Measurements from ENCODE around the gene ZFR2.
"Not testable (repeated sequence)": the region's sequence is repeated elsewhere in the genome, so short reads cannot be mapped to it uniquely, and the experiment has no call there.

Gene ZFR2

GRCh38 chr19:3893509-3894179 lies 24.8 kb upstream of the ZFR2 start:
- TF ChIP-seq POLR2A (IDR thresholded peaks at IDR 0.05; ENCODE audit: low read length) (no peak), GATA1 (IDR thresholded peaks at IDR 0.05; ENCODE audit: low read depth, low read length) (no peak)
- no peak for DNase-seq

GRCh38 chr19:3890591-3890990 lies 21.8 kb upstream of the ZFR2 start:
- DNase-seq, result no peak
- TF ChIP-seq POLR2A (IDR thresholded peaks at IDR 0.05; ENCODE audit: low read length) (no peak), GATA1 (IDR thresholded peaks at IDR 0.05; ENCODE audit: low read depth, low read length) (no peak)

- no peak for TF ChIP-seq GATA1 (IDR thresholded peaks at IDR 0.05; ENCODE audit: low read depth, low read length)
- TF ChIP-seq POLR2A (IDR thresholded peaks at IDR 0.05; ENCODE audit: low read length), result no peak
Measured at GRCh38 chr19:3882041-3882384, 13.2 kb upstream of the ZFR2 start.

GRCh38 chr19:3881272-3882040 lies 12.6 kb upstream of the ZFR2 start:
- DNase-seq, result no peak

More at GRCh38 chr19:3882041-3882384, 13.2 kb upstream of the ZFR2 start:
- no peak for DNase-seq

GRCh38 chr19:3880471-3881271 lies 11.8 kb upstream of the ZFR2 start, which contains the start of gene ATCAY:
Gene ATCAY, plus strand, starts transcription at chr19:3880685. Its CDS starts 5,083 bp downstream, at chr19:3885768.
- DNase-seq, result no peak
- TF ChIP-seq GATA1 (IDR thresholded peaks at IDR 0.05; ENCODE audit: low read depth, low read length) (no peak), POLR2A (IDR thresholded peaks at IDR 0.05; ENCODE audit: low read length) (no peak)

More at GRCh38 chr19:3881272-3882040, 12.6 kb upstream of the ZFR2 start:
- TF ChIP-seq GATA1 (IDR thresholded peaks at IDR 0.05; ENCODE audit: low read depth, low read length) (no peak), POLR2A (IDR thresholded peaks at IDR 0.05; ENCODE audit: low read length) (no peak)

- DNase-seq, result no peak
- TF ChIP-seq GATA1 (IDR thresholded peaks at IDR 0.05; ENCODE audit: low read depth, low read length), result no peak
- TF ChIP-seq POLR2A (IDR thresholded peaks at IDR 0.05; ENCODE audit: low read length), result no peak
Measured at GRCh38 chr19:3879656-3880055, 10.8 kb upstream of the ZFR2 start.

GRCh38 chr19:3874695-3875094 lies 5.9 kb upstream of the ZFR2 start:
- not testable (repeated sequence) for DNase-seq

GRCh38 chr19:3873151-3873550 lies 4.3 kb upstream of the ZFR2 start:
- TF ChIP-seq POLR2A (IDR thresholded peaks at IDR 0.05; ENCODE audit: low read length), result no peak
- DNase-seq, result no peak

- DNase-seq, result no peak
Measured at GRCh38 chr19:3867971-3868769, 668 bp downstream of the ZFR2 start.

GRCh38 chr19:3866910-3867638 lies 1.8 kb downstream of the ZFR2 start:
- TF ChIP-seq POLR2A (IDR thresholded peaks at IDR 0.05; ENCODE audit: low read length), result no peak
- no peak for TF ChIP-seq GATA1 (IDR thresholded peaks at IDR 0.05; ENCODE audit: low read depth, low read length)
- DNase-seq, result no peak

More at GRCh38 chr19:3867971-3868769, 668 bp downstream of the ZFR2 start:
- TF ChIP-seq GATA1 (IDR thresholded peaks at IDR 0.05; ENCODE audit: low read depth, low read length), result no peak
- no peak for TF ChIP-seq POLR2A (IDR thresholded peaks at IDR 0.05; ENCODE audit: low read length)

- DNase-seq, result no peak
- no peak for TF ChIP-seq GATA1 (IDR thresholded peaks at IDR 0.05; ENCODE audit: low read depth, low read length)
- TF ChIP-seq POLR2A (IDR thresholded peaks at IDR 0.05; ENCODE audit: low read length), result no peak
Measured at GRCh38 chr19:3863648-3864047, 5.2 kb downstream of the ZFR2 start.

GRCh38 chr19:3862826-3863500 lies 5.9 kb downstream of the ZFR2 start:
- no peak for TF ChIP-seq GATA1 (IDR thresholded peaks at IDR 0.05; ENCODE audit: low read depth, low read length)
- no peak for TF ChIP-seq POLR2A (IDR thresholded peaks at IDR 0.05; ENCODE audit: low read length)
- no peak for DNase-seq

Measured in erythroblast (primary cell).